H9 (cell line): ENCODE results near the gene TMEM132C. TPM values are rescaled to one million over a fixed set of nuclear protein-coding genes. Genes with fewer than 3 reads are reported as not detected.

Source experiments
- DNase-seq: peaks from one replicate; pipeline ENCODE4 v3.0.0-alpha.2; 2017
- H2AFZ ChIP-seq: one replicate; pipeline ENCODE4 v1.6.1; 2013; ENCODE audit warnings: mild to moderate bottlenecking, low read length, control low read depth, moderate library complexity
- H2AK5ac ChIP-seq: 2 replicates; pipeline ENCODE4 v1.6.1; 2013; ENCODE audit warnings: low read length, control low read depth, mixed read lengths; ENCODE audit not compliant: insufficient read length
- H2BK120ac ChIP-seq: one replicate; pipeline ENCODE4 v1.6.1; 2013; ENCODE audit warnings: low read depth, mild to moderate bottlenecking, low read length, control low read depth, inconsistent platforms; ENCODE audit not compliant: poor library complexity, severe bottlenecking
- H2BK12ac ChIP-seq: 2 replicates; pipeline ENCODE4 v1.6.1; 2013; ENCODE audit warnings: low read length, control low read depth, mixed read lengths, low read depth; ENCODE audit not compliant: insufficient read length
- H2BK15ac ChIP-seq: 2 replicates; pipeline ENCODE4 v1.6.1; 2013; ENCODE audit warnings: low read depth, low read length, control low read depth
- H2BK20ac ChIP-seq: one replicate; pipeline ENCODE4 v1.6.1; 2013; ENCODE audit warnings: low read depth, mild to moderate bottlenecking, low read length, control low read depth, inconsistent platforms; ENCODE audit not compliant: poor library complexity, severe bottlenecking
- H2BK5ac ChIP-seq: 2 replicates; pipeline ENCODE4 v1.6.1; 2013; ENCODE audit warnings: low read length, control low read depth, mixed read lengths; ENCODE audit not compliant: insufficient read length
- H3K14ac ChIP-seq: 2 replicates; pipeline ENCODE4 v1.6.1; 2013; ENCODE audit warnings: low read length, control low read depth; ENCODE audit not compliant: insufficient read depth
- H3K18ac ChIP-seq: 2 replicates; pipeline ENCODE4 v1.6.1; 2013; ENCODE audit warnings: low read depth, mild to moderate bottlenecking, mixed read lengths, low read length, control low read depth; ENCODE audit not compliant: insufficient read length
- H3K23ac ChIP-seq: 2 replicates; pipeline ENCODE4 v1.6.1; 2013; ENCODE audit warnings: low read length, control low read depth, mixed read lengths, low read depth; ENCODE audit not compliant: insufficient read length
- H3K23me2 ChIP-seq: 2 replicates; pipeline ENCODE4 v1.6.1; 2013; ENCODE audit warnings: low read depth, mild to moderate bottlenecking, mixed read lengths, low read length, control low read depth; ENCODE audit not compliant: insufficient read length, poor library complexity, severe bottlenecking
- H3K27ac ChIP-seq: 2 replicates; pipeline ENCODE4 v1.5.1; 2013; ENCODE audit warnings: low read length, control low read depth, mixed read lengths, low read depth; ENCODE audit not compliant: insufficient read length
- H3K27me3 ChIP-seq: 2 replicates; pipeline ENCODE4 v1.6.1; 2013; ENCODE audit warnings: low read length, control low read depth, inconsistent platforms; ENCODE audit not compliant: insufficient read depth
- H3K4ac ChIP-seq: 2 replicates; pipeline ENCODE4 v1.6.1; 2013; ENCODE audit warnings: low read depth, mild to moderate bottlenecking, control low read depth, inconsistent platforms, low read length, moderate library complexity
- H3K4me1 ChIP-seq: 2 replicates; pipeline ENCODE4 v1.6.1; 2013; ENCODE audit warnings: low read length, control low read depth, inconsistent platforms; ENCODE audit not compliant: insufficient read depth
- H3K4me2 ChIP-seq: 2 replicates; pipeline ENCODE4 v1.6.1; 2013; ENCODE audit warnings: low read length, control low read depth, mixed read lengths; ENCODE audit not compliant: insufficient read length, insufficient read depth
- H3K56ac ChIP-seq: 2 replicates; pipeline ENCODE4 v1.6.1; 2013; ENCODE audit warnings: low read depth, mild to moderate bottlenecking, mixed read lengths, low read length, control low read depth; ENCODE audit not compliant: insufficient read length
- H3K79me1 ChIP-seq: 2 replicates; pipeline ENCODE4 v1.6.1; 2013; ENCODE audit warnings: low read depth, mild to moderate bottlenecking, moderate library complexity, low read length, control low read depth, inconsistent platforms; ENCODE audit not compliant: insufficient read depth, poor library complexity, severe bottlenecking
- H3K79me2 ChIP-seq: 2 replicates; pipeline ENCODE4 v1.6.1; 2013; ENCODE audit warnings: low read length, control low read depth, inconsistent platforms; ENCODE audit not compliant: insufficient read depth
- H3K9ac ChIP-seq: 2 replicates; pipeline ENCODE4 v1.6.1; 2013; ENCODE audit warnings: low read length, control low read depth, mixed read lengths; ENCODE audit not compliant: insufficient read length; ENCODE audit errors: extremely low read depth
- H3K9me3 ChIP-seq: one replicate; pipeline ENCODE4 v1.6.1; 2013; ENCODE audit warnings: low read depth, low read length, inconsistent platforms; ENCODE audit not compliant: control insufficient read depth
- H3T11ph ChIP-seq: one replicate; pipeline ENCODE4 v1.6.1; 2013; ENCODE audit warnings: mild to moderate bottlenecking, low read length, control low read depth, inconsistent platforms
- H4K20me1 ChIP-seq: one replicate; pipeline ENCODE4 v1.6.1; 2013; ENCODE audit not compliant: control insufficient read depth, insufficient read length, insufficient read depth
- H4K5ac ChIP-seq: 2 replicates; pipeline ENCODE4 v1.6.1; 2013; ENCODE audit warnings: low read depth, mild to moderate bottlenecking, mixed read lengths, low read length, control low read depth; ENCODE audit not compliant: insufficient read length
- H4K8ac ChIP-seq: replicated peaks from 2 replicates; pipeline ENCODE4 v1.6.1; 2013; ENCODE audit warnings: low read length, control low read depth, mixed read lengths, low read depth; ENCODE audit not compliant: insufficient read length
- H4K91ac ChIP-seq: 2 replicates; pipeline ENCODE4 v1.6.1; 2013; ENCODE audit warnings: low read depth, mild to moderate bottlenecking, moderate library complexity, mixed read lengths, low read length, control low read depth; ENCODE audit not compliant: insufficient read length
- H3K27ac Mint-ChIP-seq, 3 experiments: 2 replicates in 2 of 3; 3 replicates in 1 of 3; pipeline ENCODE4 v1.8.0; 2020 to 2021; ENCODE audit warnings: mixed read lengths in 3 of 3, mild to moderate bottlenecking in 1 of 3, moderate library complexity in 1 of 3
- H3K27me3 Mint-ChIP-seq: 2 replicates; pipeline ENCODE4 v1.8.0; 2021; ENCODE audit warnings: low read depth, mild to moderate bottlenecking, moderate library complexity, mixed read lengths
- H3K36me3 Mint-ChIP-seq, 3 experiments: 2 replicates in 2 of 3; 3 replicates in 1 of 3; pipeline ENCODE4 v1.8.0; 2020 to 2021; ENCODE audit warnings: low read depth in 3 of 3, mixed read lengths in 3 of 3; ENCODE audit not compliant: insufficient read depth in 1 of 3
- H3K4me1 Mint-ChIP-seq, 2 experiments: 2 replicates each; pipeline ENCODE4 v1.8.0; 2020; ENCODE audit warnings: mixed read lengths in 2 of 2
- H3K4me3 Mint-ChIP-seq, 2 experiments: 2 replicates in 1 of 2; 3 replicates in 1 of 2; pipeline ENCODE4 v1.8.0; 2020 to 2021; ENCODE audit warnings: mild to moderate bottlenecking in 2 of 2, mixed read lengths in 2 of 2, moderate library complexity in 1 of 2
- H3K9me3 Mint-ChIP-seq, 2 experiments: 2 replicates in 1 of 2; 3 replicates in 1 of 2; pipeline ENCODE4 v1.8.0; 2020; ENCODE audit warnings: mild to moderate bottlenecking in 2 of 2, mixed read lengths in 2 of 2, moderate library complexity in 1 of 2
- WGBS: extraction: QIAGEN DNeasy Blood & Tissue Kit; methylation state at CpG from one replicate; pipeline ENCODE4 v1.1.7; 2013; ENCODE audit warnings: missing lambda C conversion rate, low lambda C conversion rate, mixed read lengths; ENCODE audit not compliant: insufficient read length; ENCODE audit errors: extremely low coverage; 5-methylcytosine and 5-hydroxymethylcytosine counted together
- total RNA-seq: library from RNA; stranded (reverse); gene quantifications from 2 replicates; pipeline ENCODE4 v1.2.1, GENCODE V29; 2021
- TF ChIP-seq, protein P1 (sequence below): fragments of 200-600 bp; sonication (generic); conservative IDR thresholded peaks from 3 replicates; pipeline ENCODE4 v1.8.0; 2021; ENCODE audit warnings: antibody characterized with exemption, mild to moderate bottlenecking

Gene TMEM132C
- total RNA-seq, 1 experiment from 2014 or later = 0.22 TPM

DNA sequence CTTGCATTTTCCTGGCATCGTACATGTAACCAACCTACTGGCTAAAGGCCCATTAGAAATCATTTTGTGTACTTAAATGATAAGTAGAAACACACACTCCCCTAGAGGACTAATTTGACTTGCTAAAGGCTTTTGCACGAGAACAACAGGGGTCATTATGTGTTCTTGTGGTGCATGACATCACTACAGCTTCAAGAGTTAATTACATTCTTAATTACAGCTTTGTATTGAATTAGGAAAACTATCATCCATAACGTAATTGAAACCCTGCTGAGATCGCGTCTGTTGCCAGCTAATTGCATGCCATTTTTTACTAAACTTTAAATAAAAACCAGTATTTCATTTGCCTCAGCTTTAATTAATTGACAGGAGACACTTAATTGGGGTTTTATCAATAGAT lies 51.4 kb downstream of the TMEM132C start:
- H2AFZ ChIP-seq = no peak overlapping the region
- H3K23ac ChIP-seq = no peak overlapping the region
- Mint-ChIP-seq H3K9me3 (no peaks in the 10 kb centered on the region), H3K36me3 (no peaks in the 10 kb centered on the region; a peak in 1 of 7 replicates), H3K4me3 (no peak overlapping the region), H3K27ac (no peak overlapping the region), H3K27me3 (peaks cover 19% of the 10 kb centered on the region), H3K4me1 (peaks cover 17% of the 10 kb centered on the region in 2 experiments)
- H3K27me3 ChIP-seq = peaks cover 2% of the 10 kb centered on the region; the same call in 1 of the 2 replicates
- no peak overlapping the region for H2AK5ac ChIP-seq
- no peak overlapping the region for H3K56ac ChIP-seq
- no peaks in the 10 kb centered on the region for H3K79me1 ChIP-seq
- H3K4me2 ChIP-seq = no peak overlapping the region
- no peaks in the 10 kb centered on the region for H3K23me2 ChIP-seq
- no peak overlapping the region for H2BK15ac ChIP-seq
- H3K27ac ChIP-seq = no peak overlapping the region
- H3K79me2 ChIP-seq = no peaks in the 10 kb centered on the region
- no peak overlapping the region for H2BK5ac ChIP-seq
- no peak overlapping the region for H2BK120ac ChIP-seq
- no peaks in the 10 kb centered on the region for H4K20me1 ChIP-seq
- H4K5ac ChIP-seq = no peak overlapping the region
- H3K4me1 ChIP-seq = no peaks in the 10 kb centered on the region; the same call in 1 of the 2 replicates
- H3K9me3 ChIP-seq = no peaks in the 10 kb centered on the region
- H3K18ac ChIP-seq = no peak overlapping the region
- no peak overlapping the region for H3K14ac ChIP-seq
- no peak overlapping the region for H2BK20ac ChIP-seq
- H3K4ac ChIP-seq = no peak overlapping the region
- DNase-seq = no peak
- no peak overlapping the region for H4K91ac ChIP-seq
- TF ChIP-seq, protein P1, sequence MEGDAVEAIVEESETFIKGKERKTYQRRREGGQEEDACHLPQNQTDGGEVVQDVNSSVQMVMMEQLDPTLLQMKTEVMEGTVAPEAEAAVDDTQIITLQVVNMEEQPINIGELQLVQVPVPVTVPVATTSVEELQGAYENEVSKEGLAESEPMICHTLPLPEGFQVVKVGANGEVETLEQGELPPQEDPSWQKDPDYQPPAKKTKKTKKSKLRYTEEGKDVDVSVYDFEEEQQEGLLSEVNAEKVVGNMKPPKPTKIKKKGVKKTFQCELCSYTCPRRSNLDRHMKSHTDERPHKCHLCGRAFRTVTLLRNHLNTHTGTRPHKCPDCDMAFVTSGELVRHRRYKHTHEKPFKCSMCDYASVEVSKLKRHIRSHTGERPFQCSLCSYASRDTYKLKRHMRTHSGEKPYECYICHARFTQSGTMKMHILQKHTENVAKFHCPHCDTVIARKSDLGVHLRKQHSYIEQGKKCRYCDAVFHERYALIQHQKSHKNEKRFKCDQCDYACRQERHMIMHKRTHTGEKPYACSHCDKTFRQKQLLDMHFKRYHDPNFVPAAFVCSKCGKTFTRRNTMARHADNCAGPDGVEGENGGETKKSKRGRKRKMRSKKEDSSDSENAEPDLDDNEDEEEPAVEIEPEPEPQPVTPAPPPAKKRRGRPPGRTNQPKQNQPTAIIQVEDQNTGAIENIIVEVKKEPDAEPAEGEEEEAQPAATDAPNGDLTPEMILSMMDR = no peak
- no peak overlapping the region for H2BK12ac ChIP-seq
- H4K8ac ChIP-seq = no peak overlapping the region
- no CpG with 5 or more reads among the region's 5 CpGs for WGBS
- no peak overlapping the region for H3T11ph ChIP-seq
- no peak overlapping the region for H3K9ac ChIP-seq
